RPMI8226 (cell line): ENCODE results near the gene KIAA1671.

Source experiments
- DNase-seq: peaks from one replicate; pipeline ENCODE4 v3.0.0-alpha.2; 2015

The KIAA1671 gene

DNA sequence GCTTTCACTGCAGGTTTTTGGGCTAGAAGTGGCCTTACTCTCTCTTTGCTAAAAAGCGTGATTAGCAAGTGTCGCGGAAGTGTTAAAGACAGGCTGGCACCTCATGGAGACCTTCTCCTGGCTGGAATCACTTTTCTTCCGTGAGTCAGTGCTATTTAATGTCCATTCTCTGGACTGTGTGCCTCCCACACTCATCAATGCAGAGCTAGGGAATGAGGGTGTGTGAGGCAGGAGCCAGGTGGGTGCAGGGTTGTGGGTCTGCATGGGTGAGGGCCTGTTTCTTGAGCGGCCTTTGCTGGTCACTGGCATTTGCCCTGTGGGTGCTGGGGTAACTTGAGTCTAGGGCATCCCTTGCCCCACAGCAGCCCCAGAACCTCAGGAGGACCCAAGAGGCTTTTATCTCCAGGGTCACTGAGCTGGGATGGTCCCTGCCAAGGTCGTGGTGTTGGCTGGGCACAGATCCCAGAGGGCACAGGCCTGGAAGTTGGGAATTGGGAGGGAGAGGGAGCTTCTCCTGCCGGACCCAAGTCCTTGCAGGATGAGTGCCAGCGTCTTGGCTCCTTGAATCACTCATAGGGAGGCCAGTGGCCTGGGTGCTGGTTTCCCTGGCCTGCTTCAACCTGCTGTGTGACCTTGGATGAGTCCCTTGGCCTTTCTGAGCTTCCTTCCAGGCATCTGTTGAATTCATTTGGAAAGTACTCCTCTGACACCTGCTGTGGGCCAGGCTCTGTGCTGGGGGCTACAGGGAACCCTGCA is 30.0 kb downstream of the KIAA1671 start:
- no peak for DNase-seq

GRCh38 chr22:24983151-24983550 is 30.6 kb downstream of the KIAA1671 start:
- no peak for DNase-seq

- DNase-seq: no peak
These were observed 31.6 kb downstream of the KIAA1671 start for GRCh38 chr22:24984122-24984521.

DNA sequence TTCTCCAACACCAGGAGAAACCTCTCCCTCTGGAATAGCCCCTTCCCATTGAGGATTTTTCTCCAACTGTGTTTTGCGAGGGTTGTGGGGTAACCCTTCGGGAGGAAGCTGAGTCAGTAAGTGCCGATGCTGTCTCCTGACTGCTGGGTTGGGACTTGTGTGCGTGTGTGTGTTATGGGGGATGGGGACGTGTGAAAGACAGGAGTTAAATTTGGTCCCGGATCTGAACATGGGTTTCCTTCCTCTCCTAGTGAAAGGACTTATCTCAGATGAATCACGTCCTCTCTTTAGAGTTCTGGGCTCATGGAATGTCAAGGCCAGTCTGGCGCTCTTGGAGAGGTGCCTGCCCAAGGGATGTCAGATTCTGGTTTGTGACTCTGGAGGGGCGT is 33.3 kb downstream of the KIAA1671 start:
- no peak for DNase-seq

GRCh38 chr22:24986816-24987215 is 34.3 kb downstream of the KIAA1671 start:
- no peak for DNase-seq

GRCh38 chr22:24989135-24989534 is 36.6 kb downstream of the KIAA1671 start:
- DNase-seq: no peak

DNA sequence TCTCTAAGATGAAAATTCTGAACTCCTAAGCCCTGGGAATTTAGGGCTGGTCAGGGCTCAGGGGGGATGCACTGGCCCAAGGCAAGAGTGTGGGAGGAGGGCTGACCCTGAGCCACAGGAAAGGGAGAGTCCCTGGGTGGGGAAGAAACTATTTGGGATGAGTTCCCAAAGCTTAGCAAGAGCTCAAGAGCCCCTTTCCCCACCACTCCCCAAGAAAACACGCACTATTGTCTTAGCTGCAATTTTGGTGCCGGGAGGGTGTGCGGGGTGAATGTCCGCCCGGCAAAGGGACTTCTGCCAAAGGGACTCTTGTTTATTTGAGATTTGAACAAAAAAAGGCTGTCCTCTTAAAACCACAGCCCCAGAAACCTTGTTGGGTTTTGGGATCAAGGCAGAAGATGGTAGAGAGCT is 37.0 kb downstream of the KIAA1671 start:
- DNase-seq: no peak

DNA sequence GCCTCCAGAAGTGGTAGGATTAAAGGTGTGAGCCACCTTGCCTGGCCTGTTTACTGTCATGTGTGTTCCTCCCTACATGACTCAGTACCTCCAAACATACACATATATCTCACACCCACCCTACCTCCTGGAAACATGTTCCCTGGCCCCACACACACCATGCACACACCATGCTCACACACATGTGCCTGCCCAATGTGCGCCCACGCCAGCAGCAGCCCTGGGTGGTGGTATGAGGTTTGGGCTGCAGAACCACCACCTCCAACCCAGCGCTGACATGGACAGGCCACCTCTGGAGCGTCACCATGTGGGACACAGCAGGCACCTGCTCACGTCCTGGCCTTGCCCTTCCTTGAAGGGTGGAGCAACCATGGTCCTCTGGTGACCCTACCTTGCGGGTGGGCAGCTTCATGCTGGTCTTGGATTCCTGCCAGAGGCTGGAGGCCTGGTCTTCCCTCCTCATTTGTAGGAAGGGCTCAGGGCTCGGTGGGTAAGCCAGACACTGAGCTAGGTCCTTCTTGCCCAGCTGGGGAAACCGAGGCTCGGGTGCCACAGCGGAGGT is 37.9 kb downstream of the KIAA1671 start:
- no peak for DNase-seq

GRCh38 chr22:24992946-24993345 is 40.4 kb downstream of the KIAA1671 start:
- no peak for DNase-seq

DNA sequence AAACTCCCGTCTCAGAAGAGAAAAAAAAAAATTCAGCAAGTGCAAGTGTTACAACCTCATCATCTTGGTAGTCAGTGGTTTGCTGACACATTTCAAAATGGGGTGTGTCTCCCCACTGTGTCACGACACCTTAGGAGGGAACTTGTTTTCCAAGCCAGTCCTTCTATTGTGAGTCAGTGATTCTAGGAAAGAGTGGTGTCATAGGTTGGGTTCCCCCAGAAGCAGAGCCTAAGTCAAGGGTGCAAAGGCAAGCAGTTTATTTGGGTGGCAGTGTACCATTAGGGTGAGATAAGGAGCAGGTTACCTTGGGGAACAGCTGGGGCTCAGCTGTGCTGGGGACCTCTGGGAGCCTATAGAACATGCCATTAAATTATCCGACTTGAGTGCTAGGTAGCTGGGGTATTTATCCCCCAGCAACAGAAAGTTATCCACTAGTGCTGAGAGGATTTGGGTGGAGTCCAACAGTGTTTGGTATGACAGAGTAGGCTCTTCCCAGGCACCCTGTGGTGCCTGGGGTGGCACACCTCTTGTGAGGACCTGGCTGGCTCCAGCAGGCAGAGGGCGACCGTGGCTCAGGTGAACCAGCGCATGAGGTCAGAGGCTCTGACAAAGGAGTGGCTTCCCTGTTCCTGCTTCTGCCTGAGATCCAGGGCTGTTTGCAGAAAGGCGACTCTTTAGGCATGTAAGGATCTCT is 41.7 kb downstream of the KIAA1671 start:
- peak; percentile 61 for DNase-seq

- DNase-seq: no peak
These were observed 43.2 kb downstream of the KIAA1671 start for GRCh38 chr22:24995649-24996180.

- DNase-seq: no peak
These were observed 44.0 kb downstream of the KIAA1671 start for GRCh38 chr22:24996420-24996952.

DNA sequence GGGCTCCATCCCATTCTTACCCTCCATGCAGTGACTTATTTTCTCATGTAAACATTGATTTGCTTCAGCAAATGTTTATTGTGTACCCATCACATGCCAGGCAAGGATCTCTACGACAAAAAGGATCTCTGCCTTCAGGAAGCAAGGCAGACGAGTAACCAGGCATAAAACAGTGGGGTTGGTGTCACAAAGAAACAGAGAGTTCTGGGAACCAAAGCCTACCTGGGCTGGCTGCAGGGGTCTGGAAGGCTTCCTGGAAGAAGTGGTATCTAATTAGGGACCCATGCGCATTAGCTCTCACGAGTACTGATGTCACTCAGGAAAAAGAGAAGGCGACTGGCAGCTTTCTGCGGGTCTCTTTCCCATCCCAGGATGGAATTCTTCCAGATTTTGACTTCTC is 44.5 kb downstream of the KIAA1671 start:
- no peak for DNase-seq

- no peak for DNase-seq
These were observed 48.2 kb downstream of the KIAA1671 start for GRCh38 chr22:25000686-25001085.

DNA sequence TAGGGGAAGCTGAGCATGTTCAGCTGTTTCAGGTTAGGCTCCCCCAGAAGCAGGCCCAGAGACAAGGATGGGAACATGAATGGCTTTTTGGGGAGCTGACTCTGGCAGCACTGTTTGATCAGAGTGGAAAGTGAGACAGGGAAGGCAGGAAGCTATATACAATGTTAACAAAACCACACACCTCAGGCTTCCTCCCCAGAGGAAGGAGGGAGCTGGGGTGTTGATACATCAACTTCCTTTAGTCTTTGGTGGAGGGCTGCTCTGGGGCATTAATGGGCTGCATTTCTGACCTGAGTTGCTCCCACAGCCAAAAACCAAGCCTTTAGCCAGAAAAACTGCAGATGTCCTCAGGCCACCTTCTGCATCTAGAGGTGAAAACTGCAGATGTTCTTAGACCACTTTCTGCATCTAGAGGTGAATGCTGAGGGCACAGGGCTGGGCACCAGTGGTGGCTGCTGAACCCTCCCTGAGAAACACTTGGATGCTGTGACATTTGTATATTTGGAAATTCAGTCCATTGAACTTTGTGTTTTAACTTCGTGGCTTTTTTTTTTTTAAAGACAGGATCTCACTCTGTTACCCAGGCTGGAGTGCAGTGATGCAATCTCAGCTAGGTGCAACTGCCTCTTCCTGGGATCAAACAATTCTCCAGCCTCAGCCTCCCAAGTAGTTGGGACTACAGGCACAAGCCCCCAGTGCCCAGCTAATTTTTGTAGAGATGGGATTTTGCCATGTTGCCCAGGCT is 49.9 kb downstream of the KIAA1671 start:
- peak; percentile 22 for DNase-seq

GRCh38 chr22:25006354-25006753 is 53.8 kb downstream of the KIAA1671 start:
- DNase-seq: no peak

GRCh38 chr22:25007444-25008106 is 55.1 kb downstream of the KIAA1671 start:
- no peak for DNase-seq

- DNase-seq: no peak
These were observed 56.1 kb downstream of the KIAA1671 start for GRCh38 chr22:25008666-25009065.

- peak; percentile 15 for DNase-seq
These were observed 60.2 kb downstream of the KIAA1671 start for GRCh38 chr22:25012741-25013143.

GRCh38 chr22:25013607-25014006 is 61.1 kb downstream of the KIAA1671 start:
- no peak for DNase-seq

DNA sequence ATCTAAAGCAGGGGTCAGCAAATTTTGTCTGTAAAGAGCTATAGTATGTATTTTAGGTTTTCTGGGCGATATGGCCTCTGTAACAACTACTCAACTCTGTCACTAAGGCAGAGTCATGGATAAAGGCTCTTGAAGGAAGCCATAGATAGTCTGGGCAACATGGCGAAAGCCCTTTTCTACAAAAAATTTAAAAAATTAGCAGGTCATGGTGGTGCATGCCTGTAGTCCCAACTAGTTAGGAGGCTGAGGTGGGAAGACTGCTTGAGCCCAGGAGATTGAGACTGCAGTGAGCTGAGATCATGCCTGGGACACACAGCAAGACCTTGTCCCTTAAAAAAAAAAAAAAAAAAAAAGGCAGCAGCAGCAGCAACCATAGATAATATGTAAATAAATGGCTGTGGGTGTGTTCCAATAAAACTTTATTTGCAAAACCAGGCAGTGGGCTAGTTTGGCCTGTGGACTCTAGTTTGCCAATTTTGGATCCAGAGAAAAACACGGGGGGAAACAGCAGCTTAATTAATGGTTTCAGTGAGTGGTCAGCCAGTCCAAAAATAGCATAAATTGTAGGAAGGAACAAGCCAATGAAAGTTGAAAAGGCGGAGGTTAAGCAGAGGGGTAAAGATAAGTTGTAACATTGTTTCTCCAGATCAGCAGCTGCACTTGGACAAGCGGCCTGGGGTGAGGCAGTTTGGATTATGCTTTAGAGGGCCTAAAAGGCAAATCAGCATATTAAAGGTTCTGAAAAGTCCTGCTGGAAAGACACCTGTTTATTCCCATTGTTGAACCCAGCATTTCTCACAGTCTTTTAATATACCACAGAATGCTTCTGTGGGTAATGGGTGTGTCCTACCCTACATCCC is 62.6 kb downstream of the KIAA1671 start:
- no peak for DNase-seq
